HepG2 (cell line): ENCODE data around the gene NR5A2. TPM values are rescaled to one million over a fixed set of nuclear protein-coding genes. Genes with fewer than 3 reads are reported as not detected.

Experiments
- ATAC-seq: fragments of 200-7000 bp; cut with Tn5 transposase; 3 replicates; pipeline ENCODE4 v1.9.1; 2020; ENCODE audit warnings: mild to moderate bottlenecking, moderate library complexity
- BruUV-seq: library from RNA; stranded (reverse); fragments of 400-500 nt; replicated peaks from 2 replicates; lab custom pipeline; 2021; lab: Mats Ljungman, UMichigan
- CTCF ChIA-PET: fragments of 300-600 bp; formaldehyde crosslinking; extraction: SDS; loops from one replicate; lab custom pipeline; 2021; ENCODE audit warnings: low total read pairs, inconsistent platforms, low intra/inter-chr PET ratio; lab: Yijun Ruan, JAX
- POLR2A ChIA-PET: fragments of 350-600 bp; sonication (Branson Sonifier 250); formaldehyde crosslinking; loops from one replicate; lab custom pipeline; 2020; ENCODE audit warnings: antibody characterized with exemption, inconsistent platforms; lab: Yijun Ruan, JAX
- DNase-seq: peaks from one replicate; pipeline ENCODE4 v3.0.0-alpha.2; 2015; ENCODE audit warnings: low spot score
- FAIRE-seq: peaks from 3 replicates; lab custom pipeline; 2011; peaks lifted over from hg19 to GRCh38; lab: Jason Lieb, UNC
- H2AFZ ChIP-seq: one replicate; pipeline ENCODE4 v1.6.1; 2011; ENCODE audit warnings: low read length, inconsistent platforms
- H3K27ac ChIP-seq: fragments of 300-600 bp; 3 replicates; pipeline ENCODE4 v1.8.0; 2011; ENCODE audit warnings: mixed run types, mild to moderate bottlenecking, mixed read lengths, low read length, inconsistent platforms; ENCODE audit not compliant: insufficient read depth; ENCODE audit errors: extremely low read length
- H3K27me3 ChIP-seq, 2 experiments: fragments of 200-600 bp in 1 of 2; 2 replicates in 1 of 2; 3 replicates in 1 of 2; pipeline versions ENCODE4 v1.6.0 to v1.8.0; 2011; ENCODE audit warnings: low read length in 2 of 2, mild to moderate bottlenecking in 2 of 2, moderate library complexity in 2 of 2, inconsistent platforms in 1 of 2; ENCODE audit not compliant: insufficient read depth in 2 of 2, control insufficient read depth in 1 of 2
- H3K36me3 ChIP-seq, 2 experiments: fragments of 200-600 bp in 1 of 2; replicated peaks in 1 of 2; 2 replicates in 1 of 2; 3 replicates in 1 of 2; pipeline versions ENCODE4 v1.5.1 to v1.8.0; 2011; ENCODE audit warnings: low read length in 2 of 2, inconsistent platforms in 1 of 2; ENCODE audit not compliant: insufficient read depth in 2 of 2, control insufficient read depth in 1 of 2
- H3K4me1 ChIP-seq: 2 replicates; pipeline ENCODE4 v1.5.1; 2012; ENCODE audit warnings: low read length, inconsistent platforms; ENCODE audit not compliant: insufficient read depth
- H3K4me2 ChIP-seq: 2 replicates; pipeline ENCODE4 v1.6.0; 2011; ENCODE audit warnings: low read depth, low read length, inconsistent platforms
- H3K4me3 ChIP-seq, 3 experiments: fragments of 200-600 bp in 1 of 3; sonication (generic), shearing (Covaris generic) in 1 of 3; replicated peaks in 1 of 3; 2 replicates each; pipeline ENCODE4 v1.5.1; 2011 to 2016; ENCODE audit warnings: low read length in 3 of 3, inconsistent platforms in 2 of 3, low read depth in 2 of 3, mild to moderate bottlenecking in 2 of 3, control low read depth in 1 of 3, mixed read lengths in 1 of 3; ENCODE audit not compliant: insufficient read depth in 1 of 3
- H3K79me2 ChIP-seq: one replicate; pipeline ENCODE4 v1.6.1; 2011; ENCODE audit warnings: low read length, inconsistent platforms; ENCODE audit not compliant: insufficient read depth
- H3K9ac ChIP-seq: 2 replicates; pipeline ENCODE4 v1.6.0; 2011; ENCODE audit warnings: mild to moderate bottlenecking, low read depth, low read length, inconsistent platforms; ENCODE audit not compliant: insufficient read depth
- H3K9me3 ChIP-seq: 2 replicates; pipeline ENCODE4 v1.5.1; 2012; ENCODE audit warnings: mild to moderate bottlenecking, low read length
- H4K20me1 ChIP-seq: 2 replicates; pipeline ENCODE4 v1.6.0; 2011; ENCODE audit warnings: inconsistent platforms, mild to moderate bottlenecking, low read length, moderate library complexity; ENCODE audit not compliant: insufficient read depth
- KDM2A ChIP-seq: sonication (generic); formaldehyde crosslinking; IDR thresholded peaks from 2 replicates; pipeline ENCODE4 v1.4.0; 2020; ENCODE audit warnings: low read depth, missing genetic modification reagents, borderline replicate concordance
- KLF12 ChIP-seq: sonication (generic); formaldehyde crosslinking; IDR thresholded peaks from 2 replicates; pipeline ENCODE4 v1.4.0; 2020; ENCODE audit warnings: missing genetic modification reagents, borderline replicate concordance
- NAIF1 ChIP-seq: sonication (generic); formaldehyde crosslinking; IDR thresholded peaks from 2 replicates; pipeline ENCODE4 v1.5.0; 2020; ENCODE audit warnings: mild to moderate bottlenecking, missing genetic modification reagents, borderline replicate concordance
- NFYB ChIP-seq: sonication (generic); formaldehyde crosslinking; IDR thresholded peaks from 2 replicates; pipeline ENCODE4 v1.4.0; 2020; ENCODE audit warnings: missing genetic modification reagents
- PRPF4 ChIP-seq: fragments of 200-400 bp; formaldehyde crosslinking; IDR thresholded peaks from 2 replicates; pipeline ENCODE4 v1.6.1; 2016; ENCODE audit warnings: low read length, low read depth; ENCODE audit not compliant: poor library complexity, severe bottlenecking
- ZBTB21 ChIP-seq: sonication (generic); formaldehyde crosslinking; IDR thresholded peaks from 2 replicates; pipeline ENCODE4 v1.4.0; 2020; ENCODE audit warnings: missing genetic modification reagents
- ZC3H4 ChIP-seq: sonication (generic); formaldehyde crosslinking; IDR thresholded peaks from 2 replicates; pipeline ENCODE4 v1.4.0; 2020; ENCODE audit warnings: missing genetic modification reagents, borderline replicate concordance
- ZNF550 ChIP-seq: sonication (generic); formaldehyde crosslinking; IDR thresholded peaks from 2 replicates; pipeline ENCODE4 v1.4.0; 2020; ENCODE audit warnings: mild to moderate bottlenecking, missing genetic modification reagents, borderline replicate concordance
- WGBS: methylation state at CpG from one replicate; pipeline ENCODE4 v1.1.6; 2017; ENCODE audit warnings: low lambda C conversion rate; 5-methylcytosine and 5-hydroxymethylcytosine counted together
- in situ Hi-C: cut with HindIII; loops from 2 replicates; pipeline ENCODE4 v1.10.0; 2017; ENCODE audit warnings: low pct_unique_long_range_greater_than_20kb; ENCODE audit not compliant: extremely low pct_ligation_motif_present
- intact Hi-C: fragments of 100-400 bp; cut with micrococcal nuclease; formaldehyde crosslinking; loops from one replicate; pipeline ENCODE4 v1.10.0; 2022; ENCODE audit not compliant: unreplicated experiment
- polyA plus RNA-seq, 8 experiments: library from polyadenylated mRNA; depleted of rRNA in 3 of 8; stranded (reverse) in 7 of 8; unstranded in 1 of 8; fragments of >200 nt; fragmentation: Illumina TruSeq in 4 of 8; extraction: Trizol in 4 of 8; gene quantifications; 2 replicates each; pipeline versions ENCODE4 v1.2.1 to v1.2.3, GENCODE V29; 2011 to 2016; ENCODE audit warnings: low read depth in 4 of 8, missing spikeins in 1 of 8, mixed read lengths in 1 of 8; ENCODE audit not compliant: insufficient read depth in 1 of 8
- total RNA-seq, 5 experiments: library from RNA; depleted of rRNA; stranded (reverse); fragments of >200 nt; fragmentation: Illumina TruSeq; extraction: Trizol; gene quantifications; 2 replicates each; pipeline ENCODE4 v1.2.3, GENCODE V29; 2016; ENCODE audit warnings: low read depth in 1 of 5
- TF ChIP-seq, protein P1 (sequence below): sonication (generic); formaldehyde crosslinking; IDR thresholded peaks from 2 replicates; pipeline ENCODE4 v1.5.1; 2020; ENCODE audit warnings: mild to moderate bottlenecking, missing genetic modification reagents, moderate library complexity
- TF ChIP-seq, protein P2 (sequence below): sonication (generic); formaldehyde crosslinking; IDR thresholded peaks from 2 replicates; pipeline ENCODE4 v1.5.0; 2020; ENCODE audit warnings: mild to moderate bottlenecking, missing genetic modification reagents
- TF ChIP-seq, protein P3 (sequence below): sonication (generic); formaldehyde crosslinking; IDR thresholded peaks from 2 replicates; pipeline ENCODE4 v1.4.0; 2020; ENCODE audit warnings: missing genetic modification reagents, mild to moderate bottlenecking, borderline replicate concordance
- TF ChIP-seq, protein P4 (sequence below): IDR thresholded peaks from 2 replicates; pipeline ENCODE4 v1.6.1; 2016; ENCODE audit warnings: mild to moderate bottlenecking, missing biosample characterization, missing genetic modification reagents
- TF ChIP-seq, protein P5 (sequence below): IDR thresholded peaks from 2 replicates; pipeline ENCODE4 v1.6.1; 2016

NR5A2 gene
- total and polyA plus RNA-seq, 2 of the 13 experiments (the other 11 are each of a cell fraction or from before 2014, with no cell fraction given), result 0.24 to 2.8 TPM

DNA sequence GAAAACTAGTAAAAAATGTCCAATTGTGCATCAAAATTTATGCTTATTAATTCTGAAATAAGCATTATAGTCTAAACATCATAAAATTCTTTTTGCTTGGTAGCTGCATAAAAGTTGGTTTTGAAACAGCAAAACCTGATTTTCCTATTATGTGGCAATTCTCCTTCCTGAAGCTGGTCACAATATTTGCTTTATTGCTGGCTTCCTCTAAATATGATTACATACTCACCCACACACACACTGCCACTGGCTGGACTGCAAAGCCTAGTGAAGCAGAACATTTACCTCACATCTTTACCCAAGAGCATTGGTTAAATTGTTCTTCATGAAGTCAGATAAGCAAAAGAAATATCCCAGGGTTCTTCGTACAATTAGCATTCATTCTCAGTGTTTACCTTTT is 103.0 kb downstream of the NR5A2 start:
- H3K27ac ChIP-seq, result no peak overlapping the region
- H3K4me2 ChIP-seq, result no peak overlapping the region
- in situ Hi-C loops (loop anchor here (10.0 kb wide), 1 partner anchor 384 kb away; no protein-coding TSS in a partner anchor), intact Hi-C loops (loop anchor here (5.0 to 10.0 kb wide), 2 partner anchors 174 to 448 kb away; no protein-coding TSS in a partner anchor)
- H3K79me2 ChIP-seq, result no peaks in the 10 kb centered on the region
- 8% methylated on average over 1 of the region's 1 CpG for WGBS
- POLR2A ChIA-PET, result no interaction called here
- no peaks in the 10 kb centered on the region; a peak in 1 of 5 replicates for H3K27me3 ChIP-seq
- TF ChIP-seq, protein P1, sequence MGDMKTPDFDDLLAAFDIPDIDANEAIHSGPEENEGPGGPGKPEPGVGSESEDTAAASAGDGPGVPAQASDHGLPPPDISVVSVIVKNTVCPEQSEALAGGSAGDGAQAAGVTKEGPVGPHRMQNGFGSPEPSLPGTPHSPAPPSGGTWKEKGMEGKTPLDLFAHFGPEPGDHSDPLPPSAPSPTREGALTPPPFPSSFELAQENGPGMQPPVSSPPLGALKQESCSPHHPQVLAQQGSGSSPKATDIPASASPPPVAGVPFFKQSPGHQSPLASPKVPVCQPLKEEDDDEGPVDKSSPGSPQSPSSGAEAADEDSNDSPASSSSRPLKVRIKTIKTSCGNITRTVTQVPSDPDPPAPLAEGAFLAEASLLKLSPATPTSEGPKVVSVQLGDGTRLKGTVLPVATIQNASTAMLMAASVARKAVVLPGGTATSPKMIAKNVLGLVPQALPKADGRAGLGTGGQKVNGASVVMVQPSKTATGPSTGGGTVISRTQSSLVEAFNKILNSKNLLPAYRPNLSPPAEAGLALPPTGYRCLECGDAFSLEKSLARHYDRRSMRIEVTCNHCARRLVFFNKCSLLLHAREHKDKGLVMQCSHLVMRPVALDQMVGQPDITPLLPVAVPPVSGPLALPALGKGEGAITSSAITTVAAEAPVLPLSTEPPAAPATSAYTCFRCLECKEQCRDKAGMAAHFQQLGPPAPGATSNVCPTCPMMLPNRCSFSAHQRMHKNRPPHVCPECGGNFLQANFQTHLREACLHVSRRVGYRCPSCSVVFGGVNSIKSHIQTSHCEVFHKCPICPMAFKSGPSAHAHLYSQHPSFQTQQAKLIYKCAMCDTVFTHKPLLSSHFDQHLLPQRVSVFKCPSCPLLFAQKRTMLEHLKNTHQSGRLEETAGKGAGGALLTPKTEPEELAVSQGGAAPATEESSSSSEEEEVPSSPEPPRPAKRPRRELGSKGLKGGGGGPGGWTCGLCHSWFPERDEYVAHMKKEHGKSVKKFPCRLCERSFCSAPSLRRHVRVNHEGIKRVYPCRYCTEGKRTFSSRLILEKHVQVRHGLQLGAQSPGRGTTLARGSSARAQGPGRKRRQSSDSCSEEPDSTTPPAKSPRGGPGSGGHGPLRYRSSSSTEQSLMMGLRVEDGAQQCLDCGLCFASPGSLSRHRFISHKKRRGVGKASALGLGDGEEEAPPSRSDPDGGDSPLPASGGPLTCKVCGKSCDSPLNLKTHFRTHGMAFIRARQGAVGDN (CRISPR knock-in tag), result no peak
- no peak for TF ChIP-seq KDM2A (CRISPR knock-in tag)
- TF ChIP-seq, protein P2, sequence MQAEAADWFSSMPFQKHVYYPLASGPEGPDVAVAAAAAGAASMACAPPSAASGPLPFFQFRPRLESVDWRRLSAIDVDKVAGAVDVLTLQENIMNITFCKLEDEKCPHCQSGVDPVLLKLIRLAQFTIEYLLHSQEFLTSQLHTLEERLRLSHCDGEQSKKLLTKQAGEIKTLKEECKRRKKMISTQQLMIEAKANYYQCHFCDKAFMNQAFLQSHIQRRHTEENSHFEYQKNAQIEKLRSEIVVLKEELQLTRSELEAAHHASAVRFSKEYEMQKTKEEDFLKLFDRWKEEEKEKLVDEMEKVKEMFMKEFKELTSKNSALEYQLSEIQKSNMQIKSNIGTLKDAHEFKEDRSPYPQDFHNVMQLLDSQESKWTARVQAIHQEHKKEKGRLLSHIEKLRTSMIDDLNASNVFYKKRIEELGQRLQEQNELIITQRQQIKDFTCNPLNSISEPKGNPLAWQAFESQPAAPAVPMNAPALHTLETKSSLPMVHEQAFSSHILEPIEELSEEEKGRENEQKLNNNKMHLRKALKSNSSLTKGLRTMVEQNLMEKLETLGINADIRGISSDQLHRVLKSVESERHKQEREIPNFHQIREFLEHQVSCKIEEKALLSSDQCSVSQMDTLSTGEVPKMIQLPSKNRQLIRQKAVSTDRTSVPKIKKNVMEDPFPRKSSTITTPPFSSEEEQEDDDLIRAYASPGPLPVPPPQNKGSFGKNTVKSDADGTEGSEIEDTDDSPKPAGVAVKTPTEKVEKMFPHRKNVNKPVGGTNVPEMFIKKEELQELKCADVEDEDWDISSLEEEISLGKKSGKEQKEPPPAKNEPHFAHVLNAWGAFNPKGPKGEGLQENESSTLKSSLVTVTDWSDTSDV (CRISPR knock-in tag), result no peak
- TF ChIP-seq, protein P3, sequence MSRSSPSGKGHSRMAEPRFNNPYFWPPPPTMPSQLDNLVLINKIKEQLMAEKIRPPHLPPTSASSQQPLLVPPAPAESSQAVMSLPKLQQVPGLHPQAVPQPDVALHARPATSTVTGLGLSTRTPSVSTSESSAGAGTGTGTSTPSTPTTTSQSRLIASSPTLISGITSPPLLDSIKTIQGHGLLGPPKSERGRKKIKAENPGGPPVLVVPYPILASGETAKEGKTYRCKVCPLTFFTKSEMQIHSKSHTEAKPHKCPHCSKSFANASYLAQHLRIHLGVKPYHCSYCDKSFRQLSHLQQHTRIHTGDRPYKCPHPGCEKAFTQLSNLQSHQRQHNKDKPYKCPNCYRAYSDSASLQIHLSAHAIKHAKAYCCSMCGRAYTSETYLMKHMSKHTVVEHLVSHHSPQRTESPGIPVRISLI, result no peak
- no peak for TF ChIP-seq ZC3H4 (CRISPR knock-in tag)
- TF ChIP-seq PRPF4, result no peak
- no peak for TF ChIP-seq KLF12 (CRISPR knock-in tag)
- no peak for TF ChIP-seq NAIF1 (CRISPR knock-in tag)
- TF ChIP-seq ZNF550 (CRISPR knock-in tag), result no peak
- no peak for TF ChIP-seq ZBTB21 (CRISPR knock-in tag)
- TF ChIP-seq, protein P4, sequence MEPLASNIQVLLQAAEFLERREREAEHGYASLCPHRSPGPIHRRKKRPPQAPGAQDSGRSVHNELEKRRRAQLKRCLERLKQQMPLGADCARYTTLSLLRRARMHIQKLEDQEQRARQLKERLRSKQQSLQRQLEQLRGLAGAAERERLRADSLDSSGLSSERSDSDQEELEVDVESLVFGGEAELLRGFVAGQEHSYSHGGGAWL (CRISPR knock-in tag), result no peak
- TF ChIP-seq, protein P5, sequence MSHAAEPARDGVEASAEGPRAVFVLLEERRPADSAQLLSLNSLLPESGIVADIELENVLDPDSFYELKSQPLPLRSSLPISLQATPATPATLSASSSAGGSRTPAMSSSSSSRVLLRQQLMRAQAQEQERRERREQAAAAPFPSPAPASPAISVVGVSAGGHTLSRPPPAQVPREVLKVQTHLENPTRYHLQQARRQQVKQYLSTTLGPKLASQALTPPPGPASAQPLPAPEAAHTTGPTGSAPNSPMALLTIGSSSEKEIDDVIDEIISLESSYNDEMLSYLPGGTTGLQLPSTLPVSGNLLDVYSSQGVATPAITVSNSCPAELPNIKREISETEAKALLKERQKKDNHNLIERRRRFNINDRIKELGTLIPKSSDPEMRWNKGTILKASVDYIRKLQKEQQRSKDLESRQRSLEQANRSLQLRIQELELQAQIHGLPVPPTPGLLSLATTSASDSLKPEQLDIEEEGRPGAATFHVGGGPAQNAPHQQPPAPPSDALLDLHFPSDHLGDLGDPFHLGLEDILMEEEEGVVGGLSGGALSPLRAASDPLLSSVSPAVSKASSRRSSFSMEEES (CRISPR knock-in tag), result no peak
- no peak for TF ChIP-seq NFYB (CRISPR knock-in tag)
- H2AFZ ChIP-seq, result no peak overlapping the region
- FAIRE-seq (no peak), DNase-seq (no peak), ATAC-seq (no peak)
- CTCF ChIA-PET, result no interaction called here
- no peaks in the 10 kb centered on the region for H3K36me3 ChIP-seq
- no peak overlapping the region for H3K4me3 ChIP-seq
- peaks cover 17% of the 10 kb centered on the region for H3K4me1 ChIP-seq
- no peak overlapping the region for H3K9ac ChIP-seq
- H3K9me3 ChIP-seq, result no peaks in the 10 kb centered on the region
- H4K20me1 ChIP-seq, result no peaks in the 10 kb centered on the region
- BruUV-seq, result no TSS peak
